ENCODE measurements around the gene SLC16A2. TPM values are rescaled to one million over a fixed set of nuclear protein-coding genes. Genes with fewer than 3 reads are reported as not detected.

The SLC16A2 gene
- total RNA-seq, 6 experiments from 2014 or later: 16.7 to 68.8 (median 53.4) TPM

- no peak for TF ChIP-seq POLR2A (IDR thresholded peaks at IDR 0.05)
- peak; percentile 50 to 76 (median 61) for ATAC-seq
- DNase-seq: no peak
- WGBS (ENCODE audit: insufficient coverage, low coverage, low lambda C conversion rate, missing lambda C conversion rate): 42% methylated on average over 4 of the region's 4 CpGs
- Histone ChIP-seq H3K27ac (peak overlapping the region in 1 of 3 donors; percentile 20), H3K9me3 (no peaks in the 10 kb centered on the region), H3K36me3 (no peaks in the 10 kb centered on the region), H3K4me1 (peaks cover 0 to 24% (median 9%) of the 10 kb centered on the region in 4 donors), H3K27me3 (no peaks in the 10 kb centered on the region), H3K4me3 (peak overlapping the region in 2 of 3 donors; percentile 6 to 7)
- intact Hi-C loops (cut with DNase I): no loop called here
Measured at GRCh38 chrX:74500555-74500954, 79.3 kb downstream of the SLC16A2 start.

GRCh38 chrX:74505437-74505836, 84.1 kb downstream of the SLC16A2 start:
- intact Hi-C loops (cut with DNase I): no loop called here
- no peak overlapping the region for H3K27ac ChIP-seq
- TF ChIP-seq POLR2A (IDR thresholded peaks at IDR 0.05): no peak
- no peak for TF ChIP-seq CTCF (IDR thresholded peaks at IDR 0.05)
- no peaks in the 10 kb centered on the region for H3K36me3 ChIP-seq
- no CpG with 5 or more reads among the region's 2 CpGs for WGBS (ENCODE audit: insufficient coverage, low coverage, low lambda C conversion rate, missing lambda C conversion rate)
- H3K4me3 ChIP-seq: no peak overlapping the region
- H3K4me1 ChIP-seq: peaks cover 0 to 26% (median 6%) of the 10 kb centered on the region in 4 donors
- no peaks in the 10 kb centered on the region for H3K9me3 ChIP-seq
- no peaks in the 10 kb centered on the region for H3K27me3 ChIP-seq
- DNase-seq (no peak), ATAC-seq (peak; percentile 58 to 75 (median 66))

- 63% methylated on average over 7 of the region's 8 CpGs for WGBS (ENCODE audit: insufficient coverage, low coverage, low lambda C conversion rate, missing lambda C conversion rate)
- Histone ChIP-seq H3K9me3 (no peaks in the 10 kb centered on the region), H3K27ac (no peak overlapping the region), H3K4me1 (peaks cover 0 to 18% (median 3%) of the 10 kb centered on the region in 4 donors), H3K27me3 (no peaks in the 10 kb centered on the region), H3K36me3 (no peaks in the 10 kb centered on the region), H3K4me3 (no peak overlapping the region)
- intact Hi-C loops (cut with DNase I): no loop called here
- no peak for DNase-seq
- ATAC-seq: peak in 3 of 4 donors; percentile 59 to 69 (median 68)
- TF ChIP-seq CTCF (IDR thresholded peaks at IDR 0.05): no peak
- TF ChIP-seq POLR2A (IDR thresholded peaks at IDR 0.05): no peak
Measured at GRCh38 chrX:74506317-74507115, 85.2 kb downstream of the SLC16A2 start.

GRCh38 chrX:74507191-74507590, 85.9 kb downstream of the SLC16A2 start:
- H3K27me3 ChIP-seq: no peaks in the 10 kb centered on the region
- intact Hi-C loops (cut with DNase I): no loop called here
- no peaks in the 10 kb centered on the region for H3K36me3 ChIP-seq
- H3K9me3 ChIP-seq: no peaks in the 10 kb centered on the region
- peaks cover 0 to 15% (median 0%) of the 10 kb centered on the region in 4 donors for H3K4me1 ChIP-seq
- no peak overlapping the region for H3K4me3 ChIP-seq
- no peak for DNase-seq
- no peak for ATAC-seq
- H3K27ac ChIP-seq: no peak overlapping the region
- WGBS (ENCODE audit: insufficient coverage, low coverage, low lambda C conversion rate, missing lambda C conversion rate): 80% methylated on average over 4 of the region's 4 CpGs
- no peak for TF ChIP-seq CTCF (IDR thresholded peaks at IDR 0.05)
- no peak for TF ChIP-seq POLR2A (IDR thresholded peaks at IDR 0.05)

- DNase-seq: no peak
- no peaks in the 10 kb centered on the region for H3K27me3 ChIP-seq
- H3K36me3 ChIP-seq: no peaks in the 10 kb centered on the region
- peaks cover 0 to 19% (median 4%) of the 10 kb centered on the region in 4 donors for H3K4me1 ChIP-seq
- no peak for ATAC-seq
- no peaks in the 10 kb centered on the region for H3K9me3 ChIP-seq
- no peak overlapping the region for H3K4me3 ChIP-seq
- TF ChIP-seq CTCF (IDR thresholded peaks at IDR 0.05) (no peak), POLR2A (IDR thresholded peaks at IDR 0.05) (no peak)
- intact Hi-C loops (cut with DNase I): no loop called here
- H3K27ac ChIP-seq: no peak overlapping the region
Measured at GRCh38 chrX:74509989-74510388, 88.7 kb downstream of the SLC16A2 start.

Data from right lobe of liver (tissue), 6 donors.